SU-DHL-6 (cell line): ENCODE results near the gene NFYC.

ENCODE experiments used
- CTCF ChIP-seq: fragments of 200-600 bp; sonication (generic); IDR thresholded peaks from one replicate; pipeline ENCODE4 v1.5.1; 2017; ENCODE audit warnings: antibody characterized with exemption, mild to moderate bottlenecking, low read length, moderate library complexity; ENCODE audit not compliant: insufficient read depth, poor library complexity, severe bottlenecking
- EZH2phosphoT487 ChIP-seq: fragments of 200-600 bp; sonication (generic), shearing (Covaris generic); conservative IDR thresholded peaks from 2 replicates; pipeline ENCODE4 v1.6.1; 2018; ENCODE audit warnings: mild to moderate bottlenecking, antibody characterized with exemption, low read length, moderate library complexity, mixed read lengths

GRCh38 chr1:40755067-40755466 is 63.6 kb downstream of the NFYC start:
- TF ChIP-seq CTCF (no peak), EZH2phosphoT487 (no peak)
